GM23338 (cell line): Measurements from ENCODE around the gene AP2A2. TPM values are rescaled to one million over a fixed set of nuclear protein-coding genes. Genes with fewer than 3 reads are reported as not detected.

ENCODE experiments used
- ATAC-seq: fragments of 200-7000 bp; cut with Tn5 transposase; 3 replicates; pipeline ENCODE4 v1.9.1; 2020
- DNase-seq: peaks from one replicate; pipeline ENCODE4 v3.0.0-alpha.2; 2015; ENCODE audit warnings: low spot score
- H2AFZ ChIP-seq: fragments of 200-600 bp; sonication (generic); 2 replicates; pipeline ENCODE4 v1.8.0; 2016; ENCODE audit warnings: antibody characterized with exemption, mild to moderate bottlenecking, moderate library complexity
- H3F3A ChIP-seq: fragments of 200-600 bp; sonication (generic); replicated peaks from 2 replicates; pipeline ENCODE4 v1.8.0; 2017; ENCODE audit warnings: antibody characterized with exemption, mixed run types, low read depth
- H3K27ac ChIP-seq: fragments of 200-600 bp; sonication (generic); 2 replicates; pipeline ENCODE4 v1.6.1; 2016; ENCODE audit warnings: low read depth
- H3K27me3 ChIP-seq: fragments of 200-600 bp; sonication (generic); 2 replicates; pipeline ENCODE4 v1.8.0; 2016; ENCODE audit warnings: mild to moderate bottlenecking, mixed run types, moderate library complexity; ENCODE audit not compliant: insufficient read depth
- H3K36me3 ChIP-seq: fragments of 200-600 bp; sonication (generic); 2 replicates; pipeline ENCODE4 v1.8.0; 2016; ENCODE audit warnings: mild to moderate bottlenecking; ENCODE audit not compliant: insufficient read depth
- H3K4me1 ChIP-seq: fragments of 200-600 bp; sonication (generic); 2 replicates; pipeline ENCODE4 v1.8.0; 2016; ENCODE audit warnings: mild to moderate bottlenecking, moderate library complexity; ENCODE audit not compliant: insufficient read depth
- H3K4me2 ChIP-seq: fragments of 200-600 bp; sonication (generic); 2 replicates; pipeline ENCODE4 v1.7.1; 2017; ENCODE audit warnings: mixed run types
- H3K4me3 ChIP-seq: fragments of 200-600 bp; sonication (generic); 2 replicates; pipeline ENCODE4 v1.6.1; 2016; ENCODE audit warnings: mixed run types
- H3K79me2 ChIP-seq: fragments of 200-600 bp; sonication (generic); replicated peaks from 2 replicates; pipeline ENCODE4 v1.8.0; 2017; ENCODE audit warnings: mild to moderate bottlenecking; ENCODE audit not compliant: insufficient read depth
- H3K9me2 ChIP-seq: fragments of 200-600 bp; sonication (generic); 2 replicates; pipeline ENCODE4 v1.8.0; 2017; ENCODE audit not compliant: insufficient read depth
- H4K20me1 ChIP-seq: fragments of 200-600 bp; sonication (generic); replicated peaks from 2 replicates; pipeline ENCODE4 v1.8.0; 2017; ENCODE audit warnings: mild to moderate bottlenecking; ENCODE audit not compliant: insufficient read depth
- H3K27ac Mint-ChIP-seq: 2 replicates; pipeline ENCODE4 v1.8.0; 2020; ENCODE audit warnings: inconsistent platforms, mild to moderate bottlenecking, moderate library complexity, mixed read lengths
- H3K27me3 Mint-ChIP-seq: 3 replicates; pipeline ENCODE4 v1.8.0; 2022; ENCODE audit warnings: low read depth, mild to moderate bottlenecking, moderate library complexity, mixed read lengths, inconsistent platforms; ENCODE audit not compliant: insufficient read depth, poor library complexity
- H3K36me3 Mint-ChIP-seq: 3 replicates; pipeline ENCODE4 v1.8.0; 2021; ENCODE audit warnings: low read depth, mild to moderate bottlenecking, inconsistent platforms, moderate library complexity, mixed read lengths
- H3K4me1 Mint-ChIP-seq: 3 replicates; pipeline ENCODE4 v1.8.0; 2020; ENCODE audit warnings: mild to moderate bottlenecking, inconsistent platforms, mixed read lengths
- H3K4me3 Mint-ChIP-seq: 3 replicates; pipeline ENCODE4 v1.8.0; 2021; ENCODE audit warnings: moderate library complexity, mild to moderate bottlenecking, inconsistent platforms, mixed read lengths
- H3K9me3 Mint-ChIP-seq: 3 replicates; pipeline ENCODE4 v1.8.0; 2020; ENCODE audit warnings: moderate library complexity, mild to moderate bottlenecking, inconsistent platforms, mixed read lengths
- CREB1 ChIP-seq: fragments of 250-450 bp; sonication (Bioruptor Pico); IDR thresholded peaks from 2 replicates; pipeline ENCODE4 v1.5.0; 2020; ENCODE audit warnings: low read depth, mild to moderate bottlenecking, moderate library complexity
- ETS1 ChIP-seq: IDR thresholded peaks from 2 replicates; pipeline ENCODE4 v1.6.1; 2016; ENCODE audit warnings: antibody characterized with exemption
- EZH2 ChIP-seq: fragments of 200-600 bp; sonication (generic); IDR thresholded peaks from one replicate; pipeline ENCODE4 v1.8.0; 2017; ENCODE audit warnings: antibody characterized with exemption, mild to moderate bottlenecking, low read depth; ENCODE audit not compliant: unreplicated experiment
- JUNB ChIP-seq: IDR thresholded peaks from one replicate; pipeline ENCODE4 v1.6.1; 2016; ENCODE audit warnings: antibody characterized with exemption; ENCODE audit not compliant: unreplicated experiment
- NANOG ChIP-seq: IDR thresholded peaks from 2 replicates; pipeline ENCODE4 v1.6.1; 2016; ENCODE audit warnings: antibody characterized with exemption, borderline replicate concordance
- POLR2AphosphoS5 ChIP-seq: IDR thresholded peaks from 2 replicates; pipeline ENCODE4 v1.6.1; 2016; ENCODE audit warnings: antibody characterized with exemption, low read depth
- STAT1 ChIP-seq: IDR thresholded peaks from one replicate; pipeline ENCODE4 v1.6.1; 2016; ENCODE audit warnings: antibody characterized with exemption; ENCODE audit not compliant: unreplicated experiment
- ZNF114 ChIP-seq: fragments of 250-450 bp; sonication (Bioruptor Pico); IDR thresholded peaks from 2 replicates; pipeline ENCODE4 v1.5.0; 2020; ENCODE audit warnings: mild to moderate bottlenecking, moderate library complexity
- ZNF331 ChIP-seq: fragments of 250-450 bp; sonication (Bioruptor Pico); IDR thresholded peaks from 2 replicates; pipeline ENCODE4 v1.5.0; 2020; ENCODE audit warnings: low read depth, mild to moderate bottlenecking, moderate library complexity
- ZNF462 ChIP-seq: fragments of 250-450 bp; sonication (Bioruptor Pico); IDR thresholded peaks from 2 replicates; pipeline ENCODE4 v1.5.0; 2020; ENCODE audit warnings: mild to moderate bottlenecking, moderate library complexity
- polyA plus RNA-seq: library from polyadenylated mRNA; unstranded; fragments of >200 nt; fragmentation: Nextera tagmentation; extraction: Ambion mirVana; gene quantifications from 2 replicates; pipeline ENCODE4 v1.2.1, GENCODE V29; 2016
- total RNA-seq: library from RNA; depleted of rRNA; stranded (reverse); fragments of >200 nt; shearing (Covaris generic); gene quantifications from 2 replicates; pipeline ENCODE4 v1.2.3, GENCODE V29; 2014
- TF ChIP-seq, protein P1 (sequence below): IDR thresholded peaks from one replicate; pipeline ENCODE4 v1.6.1; 2018; ENCODE audit warnings: antibody characterized with exemption; ENCODE audit not compliant: unreplicated experiment

AP2A2 gene
- total and polyA plus RNA-seq, 2 experiments from 2014 or later, result 23.7 to 47.5 TPM

DNA sequence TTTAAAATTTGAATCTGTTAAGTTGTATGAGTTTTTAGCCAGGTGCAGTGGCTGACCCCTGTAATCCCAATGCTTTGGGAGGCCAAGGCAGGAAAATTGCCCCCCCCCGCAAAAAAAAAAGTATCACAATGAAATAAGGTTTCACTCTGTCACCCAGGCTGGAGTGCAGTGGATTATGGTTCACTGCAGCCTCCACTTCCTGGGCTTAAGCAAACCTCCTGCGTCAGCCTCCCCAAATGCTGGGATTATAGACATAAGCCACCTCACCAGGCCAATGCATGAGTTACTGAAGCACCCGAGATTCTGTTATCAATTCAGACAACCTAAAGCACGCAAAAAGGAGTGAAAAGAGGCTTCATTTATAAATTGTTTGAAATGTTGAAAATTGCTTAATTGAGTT is 12.6 kb upstream of the AP2A2 start:
- Mint-ChIP-seq H3K4me1 (peaks cover 18% of the 10 kb centered on the region), H3K27me3 (peaks cover 6% of the 10 kb centered on the region), H3K9me3 (no peaks in the 10 kb centered on the region), H3K4me3 (no peak overlapping the region), H3K27ac (no peak overlapping the region), H3K36me3 (peaks cover 6% of the 10 kb centered on the region; the same call in 2 of the 3 replicates)
- Histone ChIP-seq H3K27me3 (no peaks in the 10 kb centered on the region), H3K9me2 (no peaks in the 10 kb centered on the region), H3K4me2 (no peak overlapping the region), H3K36me3 (no peaks in the 10 kb centered on the region), H3F3A (peaks cover 22% of the 10 kb centered on the region; the same call in 1 of the 2 replicates), H3K4me3 (no peak overlapping the region), H3K27ac (no peak overlapping the region), H3K79me2 (peaks cover 25% of the 10 kb centered on the region), H4K20me1 (peaks cover 5% of the 10 kb centered on the region; the same call in 1 of the 2 replicates), H3K4me1 (peaks cover 14% of the 10 kb centered on the region; the same call in 1 of the 2 replicates), H2AFZ (peak overlapping the region; percentile 85; the same call in 1 of the 2 replicates)
- ATAC-seq (no peak), DNase-seq (no peak)
- no peak for TF ChIP-seq ETS1

GRCh38 chr11:914204-914603 is 11.5 kb upstream of the AP2A2 start:
- Histone ChIP-seq H3K79me2 (peaks cover 14% of the 10 kb centered on the region), H3F3A (peaks cover 24% of the 10 kb centered on the region; the same call in 1 of the 2 replicates), H4K20me1 (peaks cover 5% of the 10 kb centered on the region; the same call in 1 of the 2 replicates), H3K27ac (no peak overlapping the region), H3K9me2 (no peaks in the 10 kb centered on the region), H2AFZ (no peak overlapping the region), H3K4me3 (no peak overlapping the region), H3K36me3 (no peaks in the 10 kb centered on the region), H3K27me3 (no peaks in the 10 kb centered on the region), H3K4me2 (no peak overlapping the region), H3K4me1 (peaks cover 13% of the 10 kb centered on the region; the same call in 1 of the 2 replicates)
- no peaks in the 10 kb centered on the region; the same call in 2 of the 3 replicates for H3K36me3 Mint-ChIP-seq
- H3K9me3 Mint-ChIP-seq, result no peaks in the 10 kb centered on the region; the same call in 2 of the 3 replicates
- no peak overlapping the region for H3K4me3 Mint-ChIP-seq
- no peak overlapping the region for H3K27ac Mint-ChIP-seq
- no peak for DNase-seq
- no peak for TF ChIP-seq ZNF462
- TF ChIP-seq CREB1 (CRISPR knock-in tag), result no peak
- no peak for TF ChIP-seq EZH2
- TF ChIP-seq JUNB, result no peak
- no peak for TF ChIP-seq ZNF114
- TF ChIP-seq ZNF331, result no peak
- TF ChIP-seq, protein P1, sequence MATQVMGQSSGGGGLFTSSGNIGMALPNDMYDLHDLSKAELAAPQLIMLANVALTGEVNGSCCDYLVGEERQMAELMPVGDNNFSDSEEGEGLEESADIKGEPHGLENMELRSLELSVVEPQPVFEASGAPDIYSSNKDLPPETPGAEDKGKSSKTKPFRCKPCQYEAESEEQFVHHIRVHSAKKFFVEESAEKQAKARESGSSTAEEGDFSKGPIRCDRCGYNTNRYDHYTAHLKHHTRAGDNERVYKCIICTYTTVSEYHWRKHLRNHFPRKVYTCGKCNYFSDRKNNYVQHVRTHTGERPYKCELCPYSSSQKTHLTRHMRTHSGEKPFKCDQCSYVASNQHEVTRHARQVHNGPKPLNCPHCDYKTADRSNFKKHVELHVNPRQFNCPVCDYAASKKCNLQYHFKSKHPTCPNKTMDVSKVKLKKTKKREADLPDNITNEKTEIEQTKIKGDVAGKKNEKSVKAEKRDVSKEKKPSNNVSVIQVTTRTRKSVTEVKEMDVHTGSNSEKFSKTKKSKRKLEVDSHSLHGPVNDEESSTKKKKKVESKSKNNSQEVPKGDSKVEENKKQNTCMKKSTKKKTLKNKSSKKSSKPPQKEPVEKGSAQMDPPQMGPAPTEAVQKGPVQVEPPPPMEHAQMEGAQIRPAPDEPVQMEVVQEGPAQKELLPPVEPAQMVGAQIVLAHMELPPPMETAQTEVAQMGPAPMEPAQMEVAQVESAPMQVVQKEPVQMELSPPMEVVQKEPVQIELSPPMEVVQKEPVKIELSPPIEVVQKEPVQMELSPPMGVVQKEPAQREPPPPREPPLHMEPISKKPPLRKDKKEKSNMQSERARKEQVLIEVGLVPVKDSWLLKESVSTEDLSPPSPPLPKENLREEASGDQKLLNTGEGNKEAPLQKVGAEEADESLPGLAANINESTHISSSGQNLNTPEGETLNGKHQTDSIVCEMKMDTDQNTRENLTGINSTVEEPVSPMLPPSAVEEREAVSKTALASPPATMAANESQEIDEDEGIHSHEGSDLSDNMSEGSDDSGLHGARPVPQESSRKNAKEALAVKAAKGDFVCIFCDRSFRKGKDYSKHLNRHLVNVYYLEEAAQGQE, result no peak
- no peak for TF ChIP-seq POLR2AphosphoS5
- no peak for TF ChIP-seq NANOG
- TF ChIP-seq STAT1, result no peak
- no peak for ATAC-seq
- H3K27me3 Mint-ChIP-seq, result peaks cover 12% of the 10 kb centered on the region
- H3K4me1 Mint-ChIP-seq, result peaks cover 14% of the 10 kb centered on the region
